ENCODE data around the gene EFNB2. TPM values are rescaled to one million over a fixed set of nuclear protein-coding genes. Genes with fewer than 3 reads are reported as not detected.

The EFNB2 gene
- polyA plus RNA-seq, 1 experiment: 2.6 TPM

- Histone ChIP-seq H3K9me3 (ENCODE audit: control insufficient read depth, insufficient read depth, low read length) (no peaks in the 10 kb centered on the region; the same call in 1 of the 2 replicates), H3K27ac (ENCODE audit: low read depth, low read length) (no peak overlapping the region), H3K27me3 (ENCODE audit: control insufficient read depth, insufficient read depth, low read length) (peaks cover 6% of the 10 kb centered on the region), H3K4me3 (ENCODE audit: low read depth, low read length) (no peak overlapping the region)
- ChIA-PET POLR2A (no interaction called here), CTCF (no interaction called here)
- DNase-seq (ENCODE audit: low read depth, low spot score): no peak
- no peak for TF ChIP-seq CTCF (IDR thresholded peaks at IDR 0.05; ENCODE audit: low read depth, low read length)
Measured at GRCh38 chr13:106455777-106456176, 79.7 kb downstream of the EFNB2 start.

GRCh38 chr13:106455190-106455589 is 80.3 kb downstream of the EFNB2 start:
- no peak for DNase-seq (ENCODE audit: low read depth, low spot score)
- ChIA-PET CTCF (no interaction called here), POLR2A (no interaction called here)

GRCh38 chr13:106453101-106453500 is 82.4 kb downstream of the EFNB2 start:
- Histone ChIP-seq H3K9me3 (ENCODE audit: control insufficient read depth, insufficient read depth, low read length) (no peaks in the 10 kb centered on the region; the same call in 1 of the 2 replicates), H3K27me3 (ENCODE audit: control insufficient read depth, insufficient read depth, low read length) (peaks cover 2% of the 10 kb centered on the region), H3K27ac (ENCODE audit: low read depth, low read length) (no peak overlapping the region), H3K4me3 (ENCODE audit: low read depth, low read length) (no peak overlapping the region)
- POLR2A ChIA-PET: no interaction called here
- no peak for TF ChIP-seq CTCF (IDR thresholded peaks at IDR 0.05; ENCODE audit: low read depth, low read length)
- CTCF ChIA-PET: interaction anchor here (1.1 kb wide), 1 partner anchor 46 kb away, joined by 3 read pairs; no protein-coding TSS in a partner anchor
- DNase-seq (ENCODE audit: low read depth, low spot score): no peak

More at GRCh38 chr13:106455190-106455589, 80.3 kb downstream of the EFNB2 start:
- Histone ChIP-seq H3K27ac (ENCODE audit: low read depth, low read length) (no peak overlapping the region), H3K4me3 (ENCODE audit: low read depth, low read length) (no peak overlapping the region), H3K27me3 (ENCODE audit: control insufficient read depth, insufficient read depth, low read length) (peaks cover 6% of the 10 kb centered on the region), H3K9me3 (ENCODE audit: control insufficient read depth, insufficient read depth, low read length) (no peaks in the 10 kb centered on the region; the same call in 1 of the 2 replicates)
- no peak for TF ChIP-seq CTCF (IDR thresholded peaks at IDR 0.05; ENCODE audit: low read depth, low read length)

- H3K9me3 ChIP-seq (ENCODE audit: control insufficient read depth, insufficient read depth, low read length): no peaks in the 10 kb centered on the region; the same call in 1 of the 2 replicates
- no peak overlapping the region for H3K4me3 ChIP-seq (ENCODE audit: low read depth, low read length)
- no peak for DNase-seq (ENCODE audit: low read depth, low spot score)
- no peak overlapping the region for H3K27ac ChIP-seq (ENCODE audit: low read depth, low read length)
- ChIA-PET CTCF (no interaction called here), POLR2A (no interaction called here)
- TF ChIP-seq CTCF (IDR thresholded peaks at IDR 0.05; ENCODE audit: low read depth, low read length): no peak
- peaks cover 2% of the 10 kb centered on the region for H3K27me3 ChIP-seq (ENCODE audit: control insufficient read depth, insufficient read depth, low read length)
Measured at GRCh38 chr13:106450991-106451390, 84.5 kb downstream of the EFNB2 start.

- no peak overlapping the region for H3K27ac ChIP-seq (ENCODE audit: low read depth, low read length)
- no peak for TF ChIP-seq CTCF (IDR thresholded peaks at IDR 0.05; ENCODE audit: low read depth, low read length)
- no peaks in the 10 kb centered on the region for H3K9me3 ChIP-seq (ENCODE audit: control insufficient read depth, insufficient read depth, low read length)
- DNase-seq (ENCODE audit: low read depth, low spot score): no peak
- no peak overlapping the region for H3K4me3 ChIP-seq (ENCODE audit: low read depth, low read length)
- POLR2A ChIA-PET: no interaction called here
- CTCF ChIA-PET: no interaction called here
- H3K27me3 ChIP-seq (ENCODE audit: control insufficient read depth, insufficient read depth, low read length): peaks cover 2% of the 10 kb centered on the region
Measured at GRCh38 chr13:106449096-106449495, 86.4 kb downstream of the EFNB2 start.

All from AG04450 (cell line).